Measurements from ENCODE around the gene COBL.

COBL gene

DNA sequence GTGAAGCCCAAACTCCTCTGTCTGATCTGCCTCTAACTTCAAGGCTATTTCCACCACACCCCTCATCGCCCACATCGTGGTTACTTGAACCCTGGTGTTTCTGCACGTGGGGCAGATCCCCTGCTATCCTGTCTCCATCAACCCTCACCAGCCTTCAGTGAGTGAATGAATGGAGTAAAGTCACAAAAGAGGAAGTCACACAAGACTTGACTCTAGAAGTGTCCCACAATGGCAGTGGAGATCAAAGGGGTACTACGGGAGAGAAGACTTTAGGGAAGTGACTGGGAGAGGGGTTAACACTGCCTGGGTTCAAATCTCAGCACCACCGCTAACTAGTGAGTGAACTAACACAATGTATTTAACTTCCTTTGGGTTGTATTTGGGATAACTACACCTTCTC, 85.9 kb downstream of the COBL start:
- Histone ChIP-seq H3K4me3 (ENCODE audit: low read length) (no peak overlapping the region), H3K27ac (ENCODE audit: low read length) (no peak overlapping the region), H3K36me3 (ENCODE audit: control insufficient read depth, insufficient read depth, low read length) (no peaks in the 10 kb centered on the region), H3K4me1 (ENCODE audit: control insufficient read depth, insufficient read depth, low read length) (peaks cover 4% of the 10 kb centered on the region; the same call in 1 of the 2 replicates), H3K9me3 (ENCODE audit: control insufficient read depth, insufficient read depth, low read length) (no peaks in the 10 kb centered on the region), H3K27me3 (ENCODE audit: control insufficient read depth, insufficient read depth, low read length) (no peaks in the 10 kb centered on the region)
- WGBS (ENCODE audit: insufficient coverage, insufficient read length) = no CpG with 5 or more reads among the region's 5 CpGs
- DNase-seq (ENCODE audit: low read depth, low spot score) = no peak

DNA sequence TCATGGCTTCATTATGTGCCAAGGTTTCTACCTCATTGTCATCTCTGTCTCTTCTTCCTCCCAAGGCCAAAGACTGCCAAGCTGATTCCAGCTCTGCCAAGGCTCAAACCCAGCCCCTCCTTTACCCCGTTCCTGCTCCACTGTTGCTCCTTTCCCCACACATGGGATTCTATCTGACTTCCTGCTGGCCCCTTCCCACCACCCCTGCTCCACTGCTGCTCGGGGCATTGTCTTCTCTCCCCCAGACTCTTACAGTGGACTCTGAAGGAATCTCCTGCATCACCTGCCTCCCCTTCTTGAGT, 86.3 kb downstream of the COBL start:
- H3K4me1 ChIP-seq (ENCODE audit: control insufficient read depth, insufficient read depth, low read length) = peaks cover 4% of the 10 kb centered on the region; the same call in 1 of the 2 replicates
- H3K36me3 ChIP-seq (ENCODE audit: control insufficient read depth, insufficient read depth, low read length) = no peaks in the 10 kb centered on the region
- WGBS (ENCODE audit: insufficient coverage, insufficient read length) = no CpG with 5 or more reads among the region's 2 CpGs
- no peaks in the 10 kb centered on the region for H3K27me3 ChIP-seq (ENCODE audit: control insufficient read depth, insufficient read depth, low read length)
- no peak overlapping the region for H3K4me3 ChIP-seq (ENCODE audit: low read length)
- H3K27ac ChIP-seq (ENCODE audit: low read length) = no peak overlapping the region
- no peak for DNase-seq (ENCODE audit: low read depth, low spot score)
- H3K9me3 ChIP-seq (ENCODE audit: control insufficient read depth, insufficient read depth, low read length) = no peaks in the 10 kb centered on the region

DNA sequence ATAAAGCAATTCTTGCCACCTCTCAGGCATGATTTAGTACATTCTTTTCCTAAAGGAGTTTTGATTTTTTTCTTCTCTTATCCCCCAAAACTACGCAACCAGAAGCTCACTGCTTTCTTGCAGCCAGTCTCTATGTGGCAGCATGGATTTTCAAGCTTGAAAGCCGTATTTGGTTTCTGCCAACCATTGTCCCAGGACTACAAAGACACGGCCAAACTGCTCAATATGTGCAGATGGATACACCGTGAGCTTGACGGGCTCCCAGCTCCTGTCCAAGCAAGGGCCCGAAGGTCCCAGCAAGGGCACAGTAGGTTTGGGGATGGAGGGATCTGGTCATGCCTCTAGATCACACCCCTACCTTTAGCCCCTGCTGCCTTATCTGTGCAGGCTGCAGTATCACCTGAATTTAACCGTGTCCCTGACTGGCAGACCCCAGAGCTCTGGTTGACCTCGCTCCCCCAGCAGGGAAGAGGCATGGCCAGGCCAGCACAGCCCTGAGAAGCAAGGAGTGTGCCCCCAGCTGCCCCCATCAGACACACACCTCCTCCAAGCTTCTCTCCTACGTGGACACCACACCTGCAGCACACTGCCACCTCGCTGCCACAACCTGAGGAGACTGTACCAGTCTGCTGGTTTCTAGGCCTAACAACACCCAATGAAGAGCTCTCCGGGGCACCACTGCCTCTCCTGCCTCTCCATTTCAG, 86.8 kb downstream of the COBL start:
- Histone ChIP-seq H3K9me3 (ENCODE audit: control insufficient read depth, insufficient read depth, low read length) (no peaks in the 10 kb centered on the region), H3K36me3 (ENCODE audit: control insufficient read depth, insufficient read depth, low read length) (no peaks in the 10 kb centered on the region), H3K4me3 (ENCODE audit: low read length) (no peak overlapping the region), H3K27me3 (ENCODE audit: control insufficient read depth, insufficient read depth, low read length) (no peaks in the 10 kb centered on the region), H3K27ac (ENCODE audit: low read length) (no peak overlapping the region), H3K4me1 (ENCODE audit: control insufficient read depth, insufficient read depth, low read length) (peaks cover 6% of the 10 kb centered on the region; the same call in 1 of the 2 replicates)
- DNase-seq (ENCODE audit: low read depth, low spot score) = no peak
- WGBS (ENCODE audit: insufficient coverage, insufficient read length) = no CpG with 5 or more reads among the region's 11 CpGs

DNA sequence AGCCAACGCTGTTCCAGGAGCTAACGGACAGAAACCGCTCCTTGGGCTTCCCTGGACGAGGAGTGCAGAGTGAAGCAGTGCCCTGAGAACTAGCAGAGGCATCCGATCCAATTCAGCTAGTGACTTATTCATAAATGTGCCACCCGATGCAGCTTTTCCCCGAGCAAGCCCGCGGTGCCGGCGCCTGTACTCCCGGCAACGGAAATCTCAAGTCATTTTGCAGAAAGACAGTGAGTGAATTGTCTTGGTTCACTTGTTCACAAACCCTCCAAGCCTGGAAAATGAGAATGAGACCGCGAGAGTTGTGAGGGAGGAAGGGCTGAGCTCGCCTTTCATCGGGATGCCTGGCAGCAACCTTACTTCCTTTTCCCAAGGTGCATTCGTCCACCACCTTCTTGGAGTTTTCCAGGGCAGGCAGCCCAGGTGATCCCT, 87.5 kb downstream of the COBL start:
- Histone ChIP-seq H3K9me3 (ENCODE audit: control insufficient read depth, insufficient read depth, low read length) (no peaks in the 10 kb centered on the region), H3K27ac (ENCODE audit: low read length) (no peak overlapping the region), H3K27me3 (ENCODE audit: control insufficient read depth, insufficient read depth, low read length) (no peaks in the 10 kb centered on the region), H3K4me1 (ENCODE audit: control insufficient read depth, insufficient read depth, low read length) (peaks cover 6% of the 10 kb centered on the region; the same call in 1 of the 2 replicates), H3K4me3 (ENCODE audit: low read length) (no peak overlapping the region), H3K36me3 (ENCODE audit: control insufficient read depth, insufficient read depth, low read length) (no peaks in the 10 kb centered on the region)
- no CpG with 5 or more reads among the region's 18 CpGs for WGBS (ENCODE audit: insufficient coverage, insufficient read length)
- DNase-seq (ENCODE audit: low read depth, low spot score) = no peak

DNA sequence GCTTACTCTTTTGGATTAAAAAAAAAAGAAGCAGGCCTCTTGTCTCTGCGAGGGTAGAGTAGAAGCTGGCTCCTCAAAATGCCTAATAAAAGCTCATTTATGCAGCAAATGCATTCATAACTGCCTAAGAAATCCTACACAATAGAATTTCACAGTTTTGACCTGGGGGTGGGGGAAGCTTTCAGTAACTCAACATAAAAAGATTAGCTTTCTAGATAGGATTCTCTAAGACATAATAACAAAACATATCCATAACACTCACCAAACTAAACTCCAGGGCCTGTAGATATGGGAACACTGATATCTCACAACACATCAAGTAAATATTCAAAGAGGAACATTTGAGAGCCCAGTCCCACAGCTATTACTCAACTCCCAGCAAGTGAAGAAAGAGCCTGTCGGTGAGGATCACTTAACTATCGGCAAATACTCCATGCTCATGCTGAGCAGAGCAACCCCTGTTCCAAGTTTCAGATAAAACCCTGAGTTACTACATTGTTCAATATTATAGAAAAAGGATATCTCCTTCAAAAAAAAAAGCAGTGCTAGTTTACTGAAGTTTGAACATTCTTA, 88.1 kb downstream of the COBL start:
- H3K36me3 ChIP-seq (ENCODE audit: control insufficient read depth, insufficient read depth, low read length) = no peaks in the 10 kb centered on the region
- H3K4me1 ChIP-seq (ENCODE audit: control insufficient read depth, insufficient read depth, low read length) = peaks cover 6% of the 10 kb centered on the region; the same call in 1 of the 2 replicates
- no peaks in the 10 kb centered on the region for H3K27me3 ChIP-seq (ENCODE audit: control insufficient read depth, insufficient read depth, low read length)
- no peak for DNase-seq (ENCODE audit: low read depth, low spot score)
- H3K9me3 ChIP-seq (ENCODE audit: control insufficient read depth, insufficient read depth, low read length) = no peaks in the 10 kb centered on the region
- no peak overlapping the region for H3K27ac ChIP-seq (ENCODE audit: low read length)
- no peak overlapping the region for H3K4me3 ChIP-seq (ENCODE audit: low read length)
- no CpG with 5 or more reads among the region's 3 CpGs for WGBS (ENCODE audit: insufficient coverage, insufficient read length)

DNA sequence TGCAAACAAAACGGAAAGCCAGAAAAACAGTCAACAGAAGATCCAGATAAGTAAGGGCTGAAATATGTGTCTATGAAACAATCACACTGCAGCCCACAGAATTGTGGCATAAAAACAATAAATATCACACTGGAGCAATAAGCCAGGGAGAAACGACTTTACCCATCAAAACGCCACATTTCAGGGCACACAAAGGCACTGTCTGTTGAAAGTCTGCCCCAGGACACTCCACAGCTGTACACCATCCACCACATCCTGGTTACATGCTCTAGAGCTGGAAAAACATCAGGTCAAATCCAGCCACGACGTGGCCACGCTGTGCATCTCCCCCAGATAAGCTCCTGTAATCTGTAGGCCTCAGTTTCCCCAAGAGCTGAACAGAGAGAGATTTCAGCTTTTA, 88.7 kb downstream of the COBL start:
- DNase-seq (ENCODE audit: low read depth, low spot score) = no peak
- Histone ChIP-seq H3K27me3 (ENCODE audit: control insufficient read depth, insufficient read depth, low read length) (no peaks in the 10 kb centered on the region), H3K27ac (ENCODE audit: low read length) (no peak overlapping the region), H3K9me3 (ENCODE audit: control insufficient read depth, insufficient read depth, low read length) (no peaks in the 10 kb centered on the region), H3K4me3 (ENCODE audit: low read length) (no peak overlapping the region), H3K4me1 (ENCODE audit: control insufficient read depth, insufficient read depth, low read length) (peaks cover 6% of the 10 kb centered on the region; the same call in 1 of the 2 replicates), H3K36me3 (ENCODE audit: control insufficient read depth, insufficient read depth, low read length) (no peaks in the 10 kb centered on the region)
- no CpG with 5 or more reads among the region's 6 CpGs for WGBS (ENCODE audit: insufficient coverage, insufficient read length)

DNA sequence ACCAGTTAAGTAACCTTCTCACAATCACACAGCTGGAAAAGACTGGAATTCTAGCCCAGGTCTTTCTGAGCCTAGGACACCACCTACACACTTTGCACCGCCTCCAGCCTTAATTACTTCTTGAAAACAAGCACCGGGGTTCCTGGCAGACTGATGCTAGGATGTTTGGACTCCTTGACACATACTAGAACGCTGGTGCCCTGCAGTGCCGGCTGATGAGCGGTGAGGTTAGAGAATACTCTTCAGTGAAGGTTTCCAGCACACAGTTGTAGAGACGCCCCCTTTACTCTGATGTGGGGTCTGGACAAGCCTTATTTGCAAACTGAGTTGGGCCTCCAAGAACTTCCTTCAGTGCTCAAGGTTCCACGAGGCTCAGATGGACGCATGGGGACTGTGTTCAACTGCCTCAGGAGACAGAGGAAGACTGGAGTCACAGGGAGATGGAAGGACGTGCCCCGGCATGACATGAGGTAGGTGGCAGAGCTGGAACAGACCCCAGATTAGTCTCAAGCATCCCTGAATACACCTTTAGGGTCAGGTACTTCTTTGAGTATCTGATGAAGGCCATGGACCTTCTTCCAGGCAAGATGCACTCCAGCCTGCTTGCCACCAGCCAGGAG, 89.6 kb downstream of the COBL start:
- Histone ChIP-seq H3K4me3 (ENCODE audit: low read length) (no peak overlapping the region), H3K4me1 (ENCODE audit: control insufficient read depth, insufficient read depth, low read length) (peaks cover 6% of the 10 kb centered on the region; the same call in 1 of the 2 replicates), H3K27me3 (ENCODE audit: control insufficient read depth, insufficient read depth, low read length) (no peaks in the 10 kb centered on the region), H3K9me3 (ENCODE audit: control insufficient read depth, insufficient read depth, low read length) (no peaks in the 10 kb centered on the region), H3K27ac (ENCODE audit: low read length) (no peak overlapping the region), H3K36me3 (ENCODE audit: control insufficient read depth, insufficient read depth, low read length) (no peaks in the 10 kb centered on the region)
- no peak for DNase-seq (ENCODE audit: low read depth, low spot score)
- WGBS (ENCODE audit: insufficient coverage, insufficient read length) = no CpG with 5 or more reads among the region's 10 CpGs

DNA sequence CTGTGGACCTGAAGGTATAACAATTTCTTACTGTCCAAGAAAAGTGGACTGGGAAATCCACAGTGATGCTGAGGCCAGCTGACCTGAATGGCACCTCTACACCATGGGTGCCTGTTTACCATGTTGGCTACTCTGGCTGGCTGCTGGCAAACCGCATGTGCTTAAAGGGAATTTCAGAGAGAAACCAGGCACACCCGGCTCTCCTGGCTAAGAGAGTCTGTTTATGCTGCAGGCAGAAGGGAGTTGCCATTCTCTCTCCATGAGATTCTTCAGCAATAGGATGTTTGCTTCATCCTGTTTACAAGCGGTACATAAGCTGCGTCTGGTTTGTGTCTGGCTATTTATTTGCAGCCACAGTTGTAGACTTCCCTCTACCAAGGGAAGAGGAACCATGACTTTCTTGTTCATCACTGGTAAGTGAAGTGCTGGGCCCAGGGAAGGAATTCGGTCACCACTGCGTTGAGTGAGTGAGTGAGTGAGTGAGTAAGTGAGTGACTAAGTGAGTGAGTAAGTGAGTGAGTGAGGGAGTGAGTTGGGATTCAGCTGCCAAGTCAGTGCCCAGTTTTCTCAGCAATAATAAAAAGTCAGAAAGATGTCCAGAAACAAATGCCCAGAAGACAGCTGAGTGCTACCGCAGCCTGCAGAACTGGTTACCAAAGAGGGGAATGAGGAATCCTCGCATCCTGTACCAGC, 90.4 kb downstream of the COBL start:
- H3K4me1 ChIP-seq (ENCODE audit: control insufficient read depth, insufficient read depth, low read length) = peaks cover 6% of the 10 kb centered on the region; the same call in 1 of the 2 replicates
- H3K4me3 ChIP-seq (ENCODE audit: low read length) = no peak overlapping the region
- no peaks in the 10 kb centered on the region for H3K36me3 ChIP-seq (ENCODE audit: control insufficient read depth, insufficient read depth, low read length)
- no peaks in the 10 kb centered on the region for H3K9me3 ChIP-seq (ENCODE audit: control insufficient read depth, insufficient read depth, low read length)
- DNase-seq (ENCODE audit: low read depth, low spot score) = no peak
- no peak overlapping the region for H3K27ac ChIP-seq (ENCODE audit: low read length)
- no peaks in the 10 kb centered on the region for H3K27me3 ChIP-seq (ENCODE audit: control insufficient read depth, insufficient read depth, low read length)
- no CpG with 5 or more reads among the region's 8 CpGs for WGBS (ENCODE audit: insufficient coverage, insufficient read length)

DNA sequence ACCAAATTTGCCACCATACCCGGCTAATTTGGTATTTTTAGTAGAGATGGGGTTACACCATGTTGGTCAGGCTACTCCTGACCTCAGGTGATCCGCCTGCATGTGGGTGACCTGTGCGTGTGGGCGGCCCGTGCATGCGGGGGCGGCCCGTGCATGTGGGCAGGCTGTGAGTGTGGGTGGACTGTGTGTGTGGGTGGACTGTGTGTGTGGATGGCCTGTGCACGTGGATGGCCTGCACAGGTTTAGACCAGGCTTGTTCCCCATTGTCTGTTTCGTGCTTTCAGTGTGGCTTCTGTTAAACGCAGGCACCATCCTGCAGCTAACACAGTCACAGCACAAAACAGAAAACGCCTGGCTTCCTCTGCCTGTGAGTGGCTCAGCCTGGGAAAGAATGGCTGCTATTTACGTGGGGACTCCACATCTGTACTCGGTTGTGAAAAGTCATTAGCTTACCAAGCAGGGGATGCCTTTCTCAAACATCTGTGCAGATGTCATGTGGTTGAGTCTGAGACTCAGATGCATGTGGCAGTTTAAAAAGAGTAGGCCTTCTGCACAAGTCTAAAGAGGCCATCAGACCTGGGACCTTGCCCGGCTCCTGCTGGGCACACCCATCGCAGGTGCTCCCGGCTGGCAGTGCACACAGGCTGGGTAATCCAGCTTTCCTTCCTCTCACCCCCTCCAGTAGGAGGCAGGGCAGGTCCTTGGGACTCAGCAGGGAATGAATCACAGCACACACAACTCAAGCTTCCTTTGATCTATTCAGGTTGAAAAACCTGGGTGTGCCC, 91.6 kb downstream of the COBL start:
- H3K4me1 ChIP-seq (ENCODE audit: control insufficient read depth, insufficient read depth, low read length) = peaks cover 6% of the 10 kb centered on the region; the same call in 1 of the 2 replicates
- H3K27me3 ChIP-seq (ENCODE audit: control insufficient read depth, insufficient read depth, low read length) = no peaks in the 10 kb centered on the region
- H3K36me3 ChIP-seq (ENCODE audit: control insufficient read depth, insufficient read depth, low read length) = no peaks in the 10 kb centered on the region
- no peak overlapping the region for H3K4me3 ChIP-seq (ENCODE audit: low read length)
- H3K27ac ChIP-seq (ENCODE audit: low read length) = no peak overlapping the region
- DNase-seq (ENCODE audit: low read depth, low spot score) = no peak
- no peaks in the 10 kb centered on the region for H3K9me3 ChIP-seq (ENCODE audit: control insufficient read depth, insufficient read depth, low read length)
- no CpG with 5 or more reads among the region's 17 CpGs for WGBS (ENCODE audit: insufficient coverage, insufficient read length)

DNA sequence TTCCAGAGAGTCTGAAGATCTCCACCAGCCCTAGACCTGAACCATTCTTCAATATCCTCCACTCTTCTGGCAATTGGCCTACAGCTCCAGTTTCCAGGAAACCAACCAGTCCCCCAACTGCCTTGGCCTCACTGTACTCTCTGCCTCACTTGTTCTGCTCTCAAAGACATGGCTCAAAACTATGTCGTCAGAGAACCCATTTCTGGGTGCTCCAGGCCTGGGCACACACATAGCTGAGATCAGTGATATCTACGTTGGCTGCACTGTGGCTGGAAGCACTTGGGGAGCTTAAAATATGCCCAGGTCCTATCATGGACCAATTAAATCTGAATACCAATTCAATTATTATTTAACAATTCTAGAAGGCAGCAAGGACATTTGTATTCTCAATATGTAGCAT, 93.1 kb downstream of the COBL start:
- Histone ChIP-seq H3K27ac (ENCODE audit: low read length) (no peak overlapping the region), H3K4me1 (ENCODE audit: control insufficient read depth, insufficient read depth, low read length) (0 out of 2 replicates have a peak, but pooled peaks cover 3% of the 10 kb centered on the region), H3K36me3 (ENCODE audit: control insufficient read depth, insufficient read depth, low read length) (no peaks in the 10 kb centered on the region), H3K9me3 (ENCODE audit: control insufficient read depth, insufficient read depth, low read length) (no peaks in the 10 kb centered on the region), H3K4me3 (ENCODE audit: low read length) (no peak overlapping the region), H3K27me3 (ENCODE audit: control insufficient read depth, insufficient read depth, low read length) (no peaks in the 10 kb centered on the region)
- no peak for DNase-seq (ENCODE audit: low read depth, low spot score)
- no CpG with 5 or more reads among the region's 2 CpGs for WGBS (ENCODE audit: insufficient coverage, insufficient read length)
